ENCODE data around the gene MEIS1.

The MEIS1 gene

DNA sequence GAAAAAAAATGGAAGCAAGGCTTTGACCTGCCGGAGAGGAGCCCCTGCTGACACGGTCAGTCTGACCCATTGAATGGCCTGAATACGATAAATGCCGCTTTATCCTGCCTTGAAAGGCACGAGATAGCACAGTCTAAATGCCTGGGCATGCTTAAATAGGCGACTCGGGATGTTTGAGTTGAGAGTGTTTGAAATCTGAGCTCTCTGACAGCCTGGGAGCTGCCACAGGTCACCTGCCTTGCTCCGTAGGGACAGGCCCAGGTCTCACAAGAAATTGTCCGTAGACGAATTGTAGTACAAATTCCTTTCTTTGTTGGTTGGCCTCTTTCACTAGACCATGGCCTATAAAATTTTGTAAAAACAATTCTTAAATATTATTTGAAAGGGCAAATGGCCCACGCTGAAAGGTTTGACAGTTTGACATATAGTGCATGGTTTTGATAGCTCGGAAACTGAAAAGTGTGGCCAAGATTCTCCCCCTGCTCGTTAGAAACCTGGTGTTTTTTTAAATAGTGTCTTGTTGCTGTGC, 72.8 kb downstream of the MEIS1 start:
- FAIRE-seq (no peak), DNase-seq (ENCODE audit: insufficient read length) (no peak)
- TF ChIP-seq TAF1 (IDR thresholded peaks at IDR 0.05; ENCODE audit: borderline replicate concordance, low read depth, low read length) = no peak
- no peak for TF ChIP-seq POLR2A (IDR thresholded peaks at IDR 0.05; ENCODE audit: low read depth, low read length)
- TF ChIP-seq POLR2AphosphoS5 (IDR thresholded peaks at IDR 0.05; ENCODE audit: low read depth, low read length) = no peak

DNA sequence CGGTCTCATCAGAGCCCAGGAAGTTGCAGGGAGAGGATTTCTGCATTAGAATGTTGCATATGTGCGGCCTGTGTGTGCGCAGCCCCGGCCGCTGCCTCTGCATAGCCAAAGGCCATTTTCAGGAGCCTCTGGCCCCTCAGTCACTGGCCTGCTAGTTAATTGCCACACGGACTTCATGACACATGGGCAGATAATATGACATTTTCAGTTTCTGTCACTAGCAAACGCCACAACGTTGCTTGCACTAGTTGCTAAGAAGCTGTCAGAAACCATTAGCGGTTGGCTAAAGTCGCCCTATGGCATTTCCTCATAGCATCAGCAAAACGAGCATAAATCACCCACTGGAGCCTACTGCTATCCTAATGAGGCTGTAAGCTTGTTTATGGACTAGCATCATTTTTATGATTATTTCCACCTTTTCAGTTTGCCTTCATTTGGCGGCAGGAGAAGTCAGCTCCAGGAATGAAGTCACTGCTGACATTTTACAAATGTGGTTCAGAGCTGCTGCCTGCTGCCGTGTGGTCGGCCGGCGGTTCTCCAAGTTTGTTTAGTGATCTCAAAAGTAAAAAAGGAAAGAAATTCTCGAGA, 73.7 kb downstream of the MEIS1 start:
- DNase-seq (ENCODE audit: insufficient read length) (no peak), FAIRE-seq (no peak)
- TF ChIP-seq TAF1 (IDR thresholded peaks at IDR 0.05; ENCODE audit: borderline replicate concordance, low read depth, low read length) (no peak), POLR2A (IDR thresholded peaks at IDR 0.05; ENCODE audit: low read depth, low read length) (no peak), POLR2AphosphoS5 (IDR thresholded peaks at IDR 0.05; ENCODE audit: low read depth, low read length) (no peak)

DNA sequence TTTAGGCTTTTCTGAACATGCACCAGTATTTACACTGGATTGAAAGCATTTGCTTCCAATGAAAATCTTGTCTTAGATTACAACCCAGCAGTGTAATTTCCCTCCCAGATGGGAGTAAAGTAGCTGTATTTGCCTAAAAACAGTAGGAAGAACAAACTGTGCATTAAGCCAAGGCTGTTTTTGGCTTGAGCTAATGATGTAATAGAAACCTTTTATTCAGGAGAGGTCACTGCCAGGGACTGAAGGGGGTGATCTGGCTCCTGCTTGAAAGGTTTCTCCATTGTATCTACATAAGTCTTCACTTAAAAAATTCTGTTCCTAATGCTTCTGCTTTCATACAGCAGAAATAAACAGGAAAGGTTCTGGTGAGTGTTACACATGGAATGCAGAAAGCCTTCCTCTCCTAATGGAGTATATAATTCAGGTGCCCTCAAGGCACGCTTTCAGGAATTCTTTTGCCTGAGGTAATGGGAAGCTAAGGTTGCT, 74.4 kb downstream of the MEIS1 start:
- FAIRE-seq (no peak), DNase-seq (ENCODE audit: insufficient read length) (no peak)
- no peak for TF ChIP-seq TAF1 (IDR thresholded peaks at IDR 0.05; ENCODE audit: borderline replicate concordance, low read depth, low read length)
- TF ChIP-seq POLR2AphosphoS5 (IDR thresholded peaks at IDR 0.05; ENCODE audit: low read depth, low read length) = no peak
- TF ChIP-seq POLR2A (IDR thresholded peaks at IDR 0.05; ENCODE audit: low read depth, low read length) = no peak

DNA sequence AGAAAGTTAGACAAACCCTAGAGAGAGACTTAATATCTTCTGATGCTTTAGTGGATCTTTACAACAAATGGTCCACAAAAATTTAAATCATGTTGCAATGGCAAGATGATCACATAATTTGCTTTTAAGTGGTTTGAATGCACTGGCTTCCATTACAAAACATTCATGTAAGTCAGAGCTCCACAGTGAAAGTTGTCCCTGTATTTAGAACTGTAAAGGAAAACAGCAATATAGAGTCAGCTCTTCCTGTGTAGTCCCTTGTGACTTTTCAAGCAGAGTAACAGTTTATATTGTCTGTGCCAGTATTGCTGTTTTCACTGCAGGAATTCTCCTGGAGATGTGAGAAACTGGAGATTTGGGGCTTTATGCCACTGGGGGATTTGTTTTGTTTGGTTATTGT, 77.7 kb downstream of the MEIS1 start:
- TF ChIP-seq TAF1 (IDR thresholded peaks at IDR 0.05; ENCODE audit: borderline replicate concordance, low read depth, low read length) = no peak
- TF ChIP-seq POLR2AphosphoS5 (IDR thresholded peaks at IDR 0.05; ENCODE audit: low read depth, low read length) = no peak
- no peak for TF ChIP-seq POLR2A (IDR thresholded peaks at IDR 0.05; ENCODE audit: low read depth, low read length)
- DNase-seq (ENCODE audit: insufficient read length) (no peak), FAIRE-seq (no peak)

DNA sequence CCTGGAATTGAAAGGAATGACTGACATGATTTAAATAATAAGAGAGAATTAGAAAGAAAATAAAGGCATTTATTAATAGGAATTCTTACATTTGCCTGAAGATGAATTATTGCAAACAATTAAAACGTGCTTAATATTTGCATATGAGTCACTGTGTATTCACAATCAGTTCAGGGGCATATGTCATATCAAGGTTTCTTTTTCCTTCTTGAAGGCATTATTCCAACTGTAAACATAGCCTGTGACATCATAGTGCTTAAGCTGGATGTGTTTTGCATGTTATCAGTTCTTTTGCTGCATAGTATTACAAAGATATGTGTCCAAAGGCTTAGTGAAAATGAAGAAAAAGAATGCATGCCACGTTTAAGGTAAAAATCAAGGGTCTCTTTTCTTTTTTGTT, 80.8 kb downstream of the MEIS1 start:
- FAIRE-seq (no peak), DNase-seq (ENCODE audit: insufficient read length) (no peak)
- TF ChIP-seq TAF1 (IDR thresholded peaks at IDR 0.05; ENCODE audit: borderline replicate concordance, low read depth, low read length) (no peak), POLR2AphosphoS5 (IDR thresholded peaks at IDR 0.05; ENCODE audit: low read depth, low read length) (no peak), POLR2A (IDR thresholded peaks at IDR 0.05; ENCODE audit: low read depth, low read length) (no peak)

DNA sequence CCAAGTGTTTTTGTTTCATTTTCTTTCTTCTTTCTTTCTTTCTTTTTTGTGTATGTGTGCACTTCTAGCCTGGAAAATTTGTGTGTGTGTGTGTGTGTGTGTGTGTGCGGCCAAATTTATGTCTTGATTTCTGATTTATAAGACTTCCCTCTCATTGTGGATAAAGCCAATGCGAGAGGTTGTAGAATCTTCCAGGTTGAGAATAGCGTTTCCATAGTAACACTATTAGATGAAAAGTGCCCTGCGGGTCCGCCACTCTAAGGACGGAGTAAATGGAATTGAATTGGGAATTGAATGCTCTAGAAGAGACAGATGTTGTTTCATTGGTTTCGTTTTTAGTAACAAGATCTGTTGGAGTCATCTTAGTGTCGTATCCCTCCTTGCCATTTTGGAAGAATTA, 81.6 kb downstream of the MEIS1 start:
- FAIRE-seq (no peak), DNase-seq (ENCODE audit: insufficient read length) (no peak)
- TF ChIP-seq POLR2A (IDR thresholded peaks at IDR 0.05; ENCODE audit: low read depth, low read length) (no peak), TAF1 (IDR thresholded peaks at IDR 0.05; ENCODE audit: borderline replicate concordance, low read depth, low read length) (no peak), POLR2AphosphoS5 (IDR thresholded peaks at IDR 0.05; ENCODE audit: low read depth, low read length) (no peak)

DNA sequence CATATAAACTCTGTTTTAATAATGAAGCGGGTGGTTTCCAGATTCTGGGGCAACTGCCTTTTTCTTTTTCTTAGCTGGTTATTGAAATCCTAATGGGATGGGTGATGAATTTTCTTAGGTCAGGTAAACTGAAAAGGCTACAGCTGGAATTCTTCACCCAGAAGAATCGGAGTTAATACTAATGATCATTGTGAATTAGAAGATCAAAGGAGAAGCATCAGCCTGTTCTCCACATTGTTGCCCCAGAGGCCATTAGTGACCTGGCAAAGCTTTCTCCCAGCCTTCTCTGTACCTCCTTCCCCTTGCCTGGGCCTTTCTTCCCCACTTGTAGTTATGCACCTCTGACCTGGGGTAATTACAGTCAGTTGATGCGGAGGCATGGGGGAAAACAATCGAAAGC, 82.8 kb downstream of the MEIS1 start:
- TF ChIP-seq TAF1 (IDR thresholded peaks at IDR 0.05; ENCODE audit: borderline replicate concordance, low read depth, low read length) = no peak
- TF ChIP-seq POLR2A (IDR thresholded peaks at IDR 0.05; ENCODE audit: low read depth, low read length) = no peak
- no peak for TF ChIP-seq POLR2AphosphoS5 (IDR thresholded peaks at IDR 0.05; ENCODE audit: low read depth, low read length)
- FAIRE-seq (no peak), DNase-seq (ENCODE audit: insufficient read length) (no peak)

DNA sequence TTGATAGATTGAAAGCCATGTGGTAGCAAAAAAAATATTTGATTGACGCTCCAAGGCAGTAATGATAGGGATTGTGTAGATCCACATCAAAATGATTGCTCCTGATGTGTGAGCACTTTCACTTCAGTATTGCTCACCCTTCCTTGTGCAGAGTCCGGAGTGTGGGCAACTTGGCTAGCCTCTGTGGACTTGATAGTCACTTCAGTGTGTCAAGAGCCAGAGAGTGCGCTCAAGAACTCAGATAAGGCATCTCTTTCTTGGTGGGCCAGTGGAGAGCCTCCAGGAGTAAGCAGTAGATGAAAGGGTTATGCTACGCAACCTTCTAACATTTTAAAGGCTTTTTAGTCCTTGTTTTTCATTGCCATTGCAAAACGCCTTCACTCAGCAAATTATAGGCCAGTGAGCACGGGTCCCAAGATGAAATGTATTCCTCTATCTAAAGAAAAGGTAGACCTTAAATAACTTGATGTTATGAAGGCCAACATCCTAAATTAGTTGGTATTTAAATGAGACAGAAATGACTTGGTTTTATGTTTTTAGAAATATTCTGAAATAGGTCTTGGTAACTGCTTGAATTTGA, 84.4 kb downstream of the MEIS1 start:
- TF ChIP-seq POLR2A (IDR thresholded peaks at IDR 0.05; ENCODE audit: low read depth, low read length) (no peak), TAF1 (IDR thresholded peaks at IDR 0.05; ENCODE audit: borderline replicate concordance, low read depth, low read length) (no peak), POLR2AphosphoS5 (IDR thresholded peaks at IDR 0.05; ENCODE audit: low read depth, low read length) (no peak)

DNA sequence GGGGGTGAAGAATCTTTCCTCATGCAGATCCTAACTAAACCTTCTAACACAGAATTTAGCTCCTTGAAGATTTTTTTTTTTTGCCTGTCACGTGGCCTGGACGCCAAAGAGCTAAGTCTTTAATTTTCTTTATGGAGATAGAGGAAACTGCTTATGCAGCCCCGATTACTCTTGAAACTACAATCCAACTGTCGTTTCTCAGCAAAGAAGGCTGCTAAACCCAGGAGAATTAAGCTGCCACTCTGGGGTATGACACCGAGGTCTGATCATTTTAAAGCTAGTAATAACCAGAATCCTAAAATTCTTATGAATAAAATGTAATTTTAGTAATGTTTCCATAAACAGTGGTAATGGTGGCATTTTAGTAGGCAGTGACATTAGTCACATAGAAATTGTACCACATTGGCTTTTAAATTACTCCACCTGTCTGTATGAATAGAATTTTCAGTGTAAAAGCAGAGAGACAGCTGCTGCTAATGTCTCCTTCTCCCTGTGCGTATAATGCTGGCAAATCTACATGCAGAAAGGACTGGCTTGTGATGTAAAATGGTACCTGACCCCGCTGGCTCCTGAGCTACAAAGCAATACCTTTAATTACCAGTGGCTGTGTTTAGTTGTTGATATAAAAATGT, 86.5 kb downstream of the MEIS1 start:
- TF ChIP-seq TAF1 (IDR thresholded peaks at IDR 0.05; ENCODE audit: borderline replicate concordance, low read depth, low read length) = no peak
- no peak for TF ChIP-seq POLR2AphosphoS5 (IDR thresholded peaks at IDR 0.05; ENCODE audit: low read depth, low read length)
- no peak for TF ChIP-seq POLR2A (IDR thresholded peaks at IDR 0.05; ENCODE audit: low read depth, low read length)
- no peak for FAIRE-seq
- DNase-seq (ENCODE audit: insufficient read length) = no peak

More for the DNA sequence above, 84.4 kb downstream of the MEIS1 start:
- DNase-seq (ENCODE audit: insufficient read length) = no peak
- no peak for FAIRE-seq

DNA sequence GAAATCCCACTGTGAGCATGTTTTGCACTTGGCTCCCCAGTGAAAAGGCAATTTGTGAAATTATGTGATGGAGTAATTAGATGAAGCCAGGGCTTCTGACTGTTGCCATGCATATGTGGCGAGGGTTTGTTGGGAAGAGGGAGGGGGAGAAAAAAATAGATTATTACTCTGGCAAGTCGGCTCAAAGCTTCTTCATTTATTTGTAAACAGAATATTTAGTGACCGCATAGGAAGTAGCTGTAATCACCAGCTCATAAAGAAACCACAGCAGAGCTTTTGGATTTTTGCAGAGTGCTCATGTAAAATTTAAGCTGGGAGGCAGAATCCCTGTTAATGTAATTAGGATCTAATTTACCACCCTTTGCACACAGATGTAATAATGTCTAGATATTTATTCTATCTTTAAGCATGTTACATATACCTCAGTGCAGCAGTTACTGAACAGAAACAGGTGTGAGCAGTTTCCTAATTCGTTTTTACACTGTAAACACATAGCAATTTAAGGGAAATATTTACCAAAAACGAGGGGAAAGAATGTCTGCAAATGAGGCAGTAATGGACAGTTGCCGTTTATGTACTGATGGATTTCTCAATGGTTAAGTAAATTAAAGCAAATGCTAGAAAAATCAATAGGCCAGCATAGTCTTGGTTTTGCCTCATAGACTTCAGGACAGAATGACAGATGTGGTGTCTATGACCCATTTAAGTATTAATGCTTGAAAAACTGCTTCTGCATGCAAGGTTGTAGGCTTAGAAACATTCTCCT, 87.9 kb downstream of the MEIS1 start:
- TF ChIP-seq POLR2AphosphoS5 (IDR thresholded peaks at IDR 0.05; ENCODE audit: low read depth, low read length) (no peak), POLR2A (IDR thresholded peaks at IDR 0.05; ENCODE audit: low read depth, low read length) (no peak), TAF1 (IDR thresholded peaks at IDR 0.05; ENCODE audit: borderline replicate concordance, low read depth, low read length) (no peak)
- no peak for FAIRE-seq
- no peak for DNase-seq (ENCODE audit: insufficient read length)

DNA sequence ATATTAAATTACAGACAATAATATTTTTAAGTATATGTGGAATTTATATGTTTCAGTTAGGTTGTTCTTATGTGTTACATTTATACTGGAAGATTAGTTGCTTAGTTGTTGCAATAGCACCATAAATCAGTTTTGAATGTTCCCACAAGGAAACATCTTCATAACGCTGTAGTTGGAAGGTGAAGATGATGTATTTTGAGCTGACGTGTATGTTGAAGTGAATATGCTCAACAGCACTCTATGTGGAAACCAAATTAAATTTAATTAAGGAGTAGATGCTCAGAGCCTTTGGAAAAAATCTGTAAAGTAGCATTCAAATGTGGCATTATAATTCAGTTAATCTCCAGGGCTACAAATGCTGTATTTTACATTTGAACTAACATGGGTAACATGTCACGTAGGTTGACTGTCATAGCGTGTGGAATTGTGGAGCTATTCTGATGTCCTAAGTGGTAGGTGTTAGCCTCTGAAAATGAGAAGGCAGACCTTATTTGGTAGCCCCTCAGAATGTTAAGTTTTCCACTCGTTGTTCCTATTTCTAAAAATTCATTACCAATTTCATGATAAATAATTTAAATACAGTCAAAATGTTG, 88.5 kb downstream of the MEIS1 start:
- no peak for FAIRE-seq
- DNase-seq (ENCODE audit: insufficient read length) = no peak
- no peak for TF ChIP-seq TAF1 (IDR thresholded peaks at IDR 0.05; ENCODE audit: borderline replicate concordance, low read depth, low read length)
- TF ChIP-seq POLR2A (IDR thresholded peaks at IDR 0.05; ENCODE audit: low read depth, low read length) = no peak
- TF ChIP-seq POLR2AphosphoS5 (IDR thresholded peaks at IDR 0.05; ENCODE audit: low read depth, low read length) = no peak

Measured in GM12892 (cell line).